ENCODE data around the gene SYTL3. TPM values are rescaled to one million over a fixed set of nuclear protein-coding genes. Genes with fewer than 3 reads are reported as not detected.
"Not testable (repeated sequence)": the region's sequence is repeated elsewhere in the genome, so short reads cannot be mapped to it uniquely, and the experiment has no call there.

Gene SYTL3
- total RNA-seq, 1 donor from 2014 or later, result 0.48 TPM

DNA sequence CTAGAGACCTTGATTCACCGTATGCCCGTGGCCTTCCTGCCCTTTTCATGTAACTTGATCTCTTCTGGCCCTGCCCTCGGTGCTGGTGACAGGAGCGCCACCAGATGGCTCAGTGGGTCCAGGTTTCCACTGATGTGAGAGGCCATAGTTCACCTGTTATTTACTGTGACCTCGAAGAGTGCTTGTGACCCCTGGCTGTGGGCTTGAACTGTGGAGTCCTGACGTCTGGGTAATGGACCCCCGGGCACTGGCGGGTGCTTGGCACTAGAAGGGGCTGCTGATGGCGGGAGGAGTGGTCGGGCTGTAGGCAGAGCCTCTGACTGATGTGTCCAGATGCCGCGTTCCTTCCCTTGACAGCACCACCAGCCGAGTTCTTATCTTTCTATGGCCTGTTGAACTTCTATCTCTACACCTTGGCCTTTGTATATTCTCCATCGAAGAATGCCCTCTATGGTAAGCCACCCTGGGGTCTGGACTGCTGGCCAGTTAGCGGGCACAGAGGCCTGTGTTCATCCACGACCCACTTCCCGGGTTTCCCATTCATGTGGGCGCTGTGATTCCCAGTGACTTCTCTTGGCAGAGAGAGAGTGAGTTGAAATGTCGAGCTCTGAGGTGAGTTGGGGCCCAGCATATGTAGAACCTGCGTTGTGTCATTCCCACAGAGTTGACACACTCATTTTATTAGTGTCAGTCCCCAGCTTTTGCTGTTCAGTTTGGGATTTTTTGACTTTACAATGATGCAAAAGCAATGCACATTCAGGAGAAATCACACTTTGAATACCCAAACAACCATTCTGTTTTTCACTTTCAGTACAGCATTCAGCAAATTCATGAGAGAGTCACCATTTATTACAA lies 20.3 kb upstream of the SYTL3 start:
- Mint-ChIP-seq H3K36me3 (ENCODE audit: unreplicated experiment) (peaks cover 49% of the 10 kb centered on the region), H3K27ac (ENCODE audit: unreplicated experiment) (no peak overlapping the region), H3K4me3 (ENCODE audit: unreplicated experiment) (no peak overlapping the region), H3K4me1 (ENCODE audit: unreplicated experiment) (peaks cover 7% of the 10 kb centered on the region), H3K27me3 (ENCODE audit: unreplicated experiment) (no peaks in the 10 kb centered on the region), H3K9me3 (ENCODE audit: unreplicated experiment) (no peaks in the 10 kb centered on the region)
- peak; percentile 60 for DNase-seq (ENCODE audit: extremely low spot score, unreplicated experiment)
- TF ChIP-seq, protein P1, sequence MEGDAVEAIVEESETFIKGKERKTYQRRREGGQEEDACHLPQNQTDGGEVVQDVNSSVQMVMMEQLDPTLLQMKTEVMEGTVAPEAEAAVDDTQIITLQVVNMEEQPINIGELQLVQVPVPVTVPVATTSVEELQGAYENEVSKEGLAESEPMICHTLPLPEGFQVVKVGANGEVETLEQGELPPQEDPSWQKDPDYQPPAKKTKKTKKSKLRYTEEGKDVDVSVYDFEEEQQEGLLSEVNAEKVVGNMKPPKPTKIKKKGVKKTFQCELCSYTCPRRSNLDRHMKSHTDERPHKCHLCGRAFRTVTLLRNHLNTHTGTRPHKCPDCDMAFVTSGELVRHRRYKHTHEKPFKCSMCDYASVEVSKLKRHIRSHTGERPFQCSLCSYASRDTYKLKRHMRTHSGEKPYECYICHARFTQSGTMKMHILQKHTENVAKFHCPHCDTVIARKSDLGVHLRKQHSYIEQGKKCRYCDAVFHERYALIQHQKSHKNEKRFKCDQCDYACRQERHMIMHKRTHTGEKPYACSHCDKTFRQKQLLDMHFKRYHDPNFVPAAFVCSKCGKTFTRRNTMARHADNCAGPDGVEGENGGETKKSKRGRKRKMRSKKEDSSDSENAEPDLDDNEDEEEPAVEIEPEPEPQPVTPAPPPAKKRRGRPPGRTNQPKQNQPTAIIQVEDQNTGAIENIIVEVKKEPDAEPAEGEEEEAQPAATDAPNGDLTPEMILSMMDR (IDR thresholded peaks at IDR 0.05), result no peak

DNA sequence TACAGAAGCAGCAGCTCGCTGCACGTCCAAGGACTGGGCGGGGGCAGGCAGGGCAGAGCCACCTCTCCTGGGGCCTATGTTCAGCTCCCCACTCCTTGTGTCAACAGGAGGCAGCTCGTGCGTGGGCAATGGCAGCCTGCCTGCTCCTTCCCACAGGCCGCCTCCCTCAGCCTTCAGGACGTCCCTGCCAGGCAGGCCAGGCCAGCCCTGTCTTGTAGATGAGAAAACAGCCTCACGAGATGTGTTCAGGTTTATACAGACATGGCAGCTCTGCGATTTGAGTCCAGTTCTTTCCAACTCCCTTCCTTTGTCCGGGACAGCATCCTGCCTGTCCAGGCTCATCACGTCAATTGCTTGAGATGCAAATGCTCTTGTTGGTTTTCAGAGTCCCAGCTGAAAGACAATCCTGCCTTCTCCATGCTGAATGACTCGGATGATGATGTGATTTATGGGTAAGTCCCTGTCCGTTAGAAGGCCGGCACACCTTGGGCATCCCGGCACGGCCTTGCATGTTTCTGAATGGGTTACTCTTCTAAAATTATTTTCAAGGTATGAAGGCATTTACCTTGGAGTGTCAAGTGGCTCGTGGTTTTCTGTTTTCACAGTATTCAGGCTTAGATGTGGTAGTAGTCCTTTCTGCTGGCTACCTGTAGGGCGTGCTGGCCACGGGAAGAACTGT lies 18.8 kb upstream of the SYTL3 start:
- H3K27me3 Mint-ChIP-seq (ENCODE audit: unreplicated experiment), result no peaks in the 10 kb centered on the region
- H3K4me1 Mint-ChIP-seq (ENCODE audit: unreplicated experiment), result peaks cover 7% of the 10 kb centered on the region
- H3K9me3 Mint-ChIP-seq (ENCODE audit: unreplicated experiment), result no peaks in the 10 kb centered on the region
- H3K27ac Mint-ChIP-seq (ENCODE audit: unreplicated experiment), result peak overlapping the region; percentile 48
- no peak overlapping the region for H3K4me3 Mint-ChIP-seq (ENCODE audit: unreplicated experiment)
- H3K36me3 Mint-ChIP-seq (ENCODE audit: unreplicated experiment), result peaks cover 52% of the 10 kb centered on the region
- TF ChIP-seq, protein P1 (IDR thresholded peaks at IDR 0.05), result no peak
- DNase-seq (ENCODE audit: extremely low spot score, unreplicated experiment), result peak; percentile 73

DNA sequence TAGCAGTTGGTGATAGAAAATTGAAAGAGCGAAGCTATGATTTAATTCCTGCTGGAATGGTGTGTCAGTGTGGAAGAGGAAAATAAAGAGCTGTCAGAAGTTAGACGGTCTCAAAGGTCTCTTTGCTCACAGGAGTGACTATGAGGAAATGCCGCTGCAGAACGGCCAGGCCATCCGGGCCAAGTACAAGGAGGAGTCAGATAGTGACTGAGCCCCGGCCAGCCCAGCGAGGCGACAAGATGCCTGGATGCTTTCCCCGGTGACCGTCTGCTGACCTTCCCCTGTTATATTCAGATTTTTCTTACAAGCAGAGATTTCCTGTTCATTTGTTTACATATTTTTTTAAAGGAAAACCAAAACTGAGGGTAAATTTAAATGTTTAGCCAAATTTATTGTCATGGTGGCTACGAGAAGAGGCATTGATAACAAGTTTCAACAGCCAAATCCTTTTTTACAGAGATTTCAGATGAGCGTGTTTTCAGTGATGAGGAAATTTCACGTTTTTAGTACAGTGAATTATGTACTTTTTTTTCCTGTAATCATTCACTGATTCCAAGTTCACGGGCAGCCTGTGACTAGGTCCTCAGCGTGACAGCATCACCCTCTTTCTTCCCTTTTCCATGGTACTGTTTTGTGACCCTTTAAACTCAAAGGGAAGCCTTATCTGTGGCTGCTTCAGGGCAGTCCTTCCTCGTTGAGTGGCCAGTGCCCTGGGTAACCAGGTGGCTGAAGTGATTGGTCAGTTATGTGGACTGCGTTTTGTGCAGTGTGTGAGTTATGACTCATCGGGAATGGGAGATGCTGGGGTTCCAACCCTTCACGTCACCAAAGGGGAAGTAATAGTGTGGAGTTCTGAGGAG lies 17.9 kb upstream of the SYTL3 start:
- Mint-ChIP-seq H3K27me3 (ENCODE audit: unreplicated experiment) (no peaks in the 10 kb centered on the region), H3K4me1 (ENCODE audit: unreplicated experiment) (peaks cover 7% of the 10 kb centered on the region), H3K36me3 (ENCODE audit: unreplicated experiment) (peaks cover 55% of the 10 kb centered on the region), H3K9me3 (ENCODE audit: unreplicated experiment) (no peaks in the 10 kb centered on the region), H3K4me3 (ENCODE audit: unreplicated experiment) (no peak overlapping the region), H3K27ac (ENCODE audit: unreplicated experiment) (peak overlapping the region; percentile 67)
- TF ChIP-seq, protein P1 (IDR thresholded peaks at IDR 0.05), result no peak
- DNase-seq (ENCODE audit: extremely low spot score, unreplicated experiment), result peak; percentile 68

DNA sequence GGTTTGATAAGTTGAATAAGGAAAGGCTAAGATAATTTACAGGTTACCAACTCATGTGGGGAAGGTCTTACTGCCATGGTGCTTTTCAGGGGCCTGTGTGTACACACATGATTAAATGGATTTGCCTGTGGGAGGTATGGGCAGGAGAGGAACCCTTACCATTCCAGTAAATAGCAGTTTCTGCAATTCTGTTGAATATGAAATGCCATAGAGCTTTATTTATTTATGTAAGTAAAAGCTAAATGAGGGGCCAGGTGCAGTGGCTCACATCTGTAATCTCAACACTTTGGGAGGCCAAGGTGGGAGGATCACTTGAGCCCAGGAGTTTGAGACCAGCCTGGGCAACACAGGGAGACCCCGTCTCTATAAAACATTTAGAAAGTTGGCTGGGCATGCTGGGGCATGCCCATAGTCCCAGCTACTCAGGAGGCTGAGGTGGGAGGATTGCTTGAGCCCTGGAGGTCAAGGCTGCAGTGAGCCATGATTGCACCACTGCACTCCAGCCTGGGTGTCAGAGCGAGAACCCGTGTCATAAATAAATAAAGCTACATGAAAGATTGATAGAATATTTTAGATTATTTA lies 17.2 kb upstream of the SYTL3 start:
- H3K36me3 Mint-ChIP-seq (ENCODE audit: unreplicated experiment), result peaks cover 53% of the 10 kb centered on the region
- H3K27me3 Mint-ChIP-seq (ENCODE audit: unreplicated experiment); H3K4me3 Mint-ChIP-seq (ENCODE audit: unreplicated experiment); H3K9me3 Mint-ChIP-seq (ENCODE audit: unreplicated experiment); H3K4me1 Mint-ChIP-seq (ENCODE audit: unreplicated experiment); DNase-seq (ENCODE audit: extremely low spot score, unreplicated experiment); H3K27ac Mint-ChIP-seq (ENCODE audit: unreplicated experiment): not testable (repeated sequence)

DNA sequence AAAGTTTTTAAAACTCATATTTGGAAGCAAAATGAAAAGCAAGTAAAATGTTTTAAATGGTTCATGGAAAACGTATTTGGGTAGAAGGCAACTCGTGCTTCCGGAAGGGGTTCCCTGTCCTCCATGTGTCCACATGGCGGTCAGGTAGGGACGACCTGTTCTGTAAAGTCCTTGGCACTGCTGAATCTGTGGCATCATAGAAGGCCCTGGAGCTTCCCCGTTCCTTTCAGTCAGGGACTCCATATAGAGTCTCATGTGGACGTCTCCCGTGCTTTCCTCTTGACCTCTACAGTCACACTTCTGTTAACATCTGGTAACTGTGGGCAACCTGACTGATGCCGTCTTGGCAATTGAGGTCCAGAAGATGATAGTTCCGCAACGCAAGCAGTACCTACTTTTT lies 16.7 kb upstream of the SYTL3 start:
- Mint-ChIP-seq H3K27me3 (ENCODE audit: unreplicated experiment) (no peaks in the 10 kb centered on the region), H3K4me3 (ENCODE audit: unreplicated experiment) (no peak overlapping the region)
- TF ChIP-seq, protein P1 (IDR thresholded peaks at IDR 0.05), result no peak

More for the DNA sequence above, 16.7 kb upstream of the SYTL3 start:
- DNase-seq (ENCODE audit: extremely low spot score, unreplicated experiment), result no peak
- H3K36me3 Mint-ChIP-seq (ENCODE audit: unreplicated experiment), result peaks cover 49% of the 10 kb centered on the region
- H3K27ac Mint-ChIP-seq (ENCODE audit: unreplicated experiment), result no peak overlapping the region
- H3K9me3 Mint-ChIP-seq (ENCODE audit: unreplicated experiment), result no peaks in the 10 kb centered on the region
- peaks cover 7% of the 10 kb centered on the region for H3K4me1 Mint-ChIP-seq (ENCODE audit: unreplicated experiment)

Measured in osteocyte (in vitro differentiated cells).